Panc1 (cell line): ENCODE measurements around the gene NUDT3. TPM values are rescaled to one million over a fixed set of nuclear protein-coding genes. Genes with fewer than 3 reads are reported as not detected.
"Not testable (repeated sequence)": the region's sequence is repeated elsewhere in the genome, so short reads cannot be mapped to it uniquely, and the experiment has no call there.

Source experiments
- ATAC-seq: fragments of 200-7000 bp; cut with Tn5 transposase; 2 replicates; pipeline ENCODE4 v1.9.1; 2020; ENCODE audit warnings: mild to moderate bottlenecking, moderate library complexity
- BruUV-seq: library from RNA; stranded (reverse); fragments of 400-500 nt; replicated peaks from 2 replicates; lab custom pipeline; 2021; lab: Mats Ljungman, UMichigan
- CTCF ChIA-PET: fragments of 300-600 bp; sonication (Branson Sonifier 250); formaldehyde crosslinking; loops from one replicate; lab custom pipeline; 2022; ENCODE audit warnings: antibody characterized with exemption; lab: Charles Lee
- POLR2A ChIA-PET: fragments of 300-600 bp; sonication (Branson Sonifier 250); formaldehyde crosslinking; loops from one replicate; lab custom pipeline; 2022; ENCODE audit warnings: antibody characterized with exemption; lab: Charles Lee
- DNase-seq: peaks from one replicate; pipeline ENCODE4 v3.0.0-alpha.2; 2010; ENCODE audit warnings: low read depth, low spot score
- H3K27ac ChIP-seq: 2 replicates; pipeline ENCODE4 v1.5.1; 2011; ENCODE audit warnings: mild to moderate bottlenecking, low read length, inconsistent platforms
- H3K27me3 ChIP-seq: fragments of 200-500 bp; sonication (Bioruptor generic); 2 replicates; pipeline ENCODE4 v1.6.0; 2014; ENCODE audit warnings: low read length, inconsistent platforms; ENCODE audit not compliant: control insufficient read depth, insufficient read depth
- H3K36me3 ChIP-seq: fragments of 200-500 bp; sonication (Bioruptor generic); 2 replicates; pipeline ENCODE4 v1.5.1; 2014; ENCODE audit warnings: inconsistent platforms, mild to moderate bottlenecking, low read length, moderate library complexity; ENCODE audit not compliant: control insufficient read depth, insufficient read depth
- H3K4me1 ChIP-seq: 2 replicates; pipeline ENCODE4 v1.5.1; 2011; ENCODE audit warnings: inconsistent platforms, mild to moderate bottlenecking, low read length, moderate library complexity; ENCODE audit not compliant: control insufficient read depth, insufficient read depth
- H3K4me3 ChIP-seq, 2 experiments: 2 replicates each; pipeline ENCODE4 v1.5.1; 2011 to 2012; ENCODE audit warnings: low read depth in 2 of 2, low read length in 2 of 2, mild to moderate bottlenecking in 2 of 2, inconsistent platforms in 1 of 2, moderate library complexity in 1 of 2
- H3K9me3 ChIP-seq: fragments of 200-500 bp; sonication (Bioruptor generic); 2 replicates; pipeline ENCODE4 v1.5.1; 2014; ENCODE audit warnings: low read depth, mild to moderate bottlenecking, inconsistent platforms, low read length, moderate library complexity; ENCODE audit not compliant: control insufficient read depth, insufficient read depth
- CTCF ChIP-seq: fragments of 450-650 bp; IDR thresholded peaks from 2 replicates; pipeline ENCODE4 v1.5.1; 2017; ENCODE audit warnings: mild to moderate bottlenecking
- POLR2AphosphoS5 ChIP-seq: IDR thresholded peaks from 2 replicates; pipeline ENCODE4 v1.6.1; 2012; ENCODE audit warnings: mild to moderate bottlenecking, low read depth, low read length, moderate library complexity
- REST ChIP-seq, 2 experiments: IDR thresholded peaks; 2 replicates each; pipeline ENCODE4 v1.6.1; 2011 to 2012; ENCODE audit warnings: low read depth in 2 of 2, control low read depth in 1 of 2, low read length in 1 of 2, mild to moderate bottlenecking in 1 of 2, moderate library complexity in 1 of 2; ENCODE audit not compliant: insufficient read depth in 1 of 2
- SIN3A ChIP-seq: IDR thresholded peaks from 2 replicates; pipeline ENCODE4 v1.6.1; 2012; ENCODE audit warnings: low read depth, mild to moderate bottlenecking, low read length, moderate library complexity, borderline replicate concordance; ENCODE audit not compliant: insufficient read depth
- TCF7L2 ChIP-seq: IDR thresholded peaks from 2 replicates; pipeline ENCODE4 v1.6.1; 2011; ENCODE audit warnings: mild to moderate bottlenecking, low read depth, low read length, inconsistent platforms
- in situ Hi-C: cut with HindIII; loops from 2 replicates; pipeline ENCODE4 v1.10.0; 2016; ENCODE audit warnings: low sequenced_read_pairs, low pct_unique_long_range_greater_than_20kb
- intact Hi-C: fragments of 100-400 bp; cut with micrococcal nuclease; formaldehyde crosslinking; loops from one replicate; pipeline ENCODE4 v1.10.0; 2022; ENCODE audit not compliant: unreplicated experiment
- total RNA-seq: library from RNA; stranded (reverse); gene quantifications from one replicate; pipeline ENCODE4 v1.2.1, GENCODE V29; 2021; ENCODE audit not compliant: unreplicated experiment

Gene NUDT3
- total RNA-seq, 1 experiment from 2014 or later = 25.9 TPM

- ATAC-seq = no peak
- no peak for DNase-seq
- no peaks in the 10 kb centered on the region for H3K9me3 ChIP-seq
- ChIA-PET CTCF (no interaction called here), POLR2A (no interaction called here)
- H3K36me3 ChIP-seq = 0 out of 2 replicates have a peak, but pooled peaks cover 2% of the 10 kb centered on the region
- no peaks in the 10 kb centered on the region for H3K27me3 ChIP-seq
- no TSS peak for BruUV-seq
- H3K27ac ChIP-seq = no peak overlapping the region
- TF ChIP-seq TCF7L2 (no peak), SIN3A (no peak), CTCF (no peak), POLR2AphosphoS5 (no peak), REST (IDR thresholded peaks at IDR 0.05; ENCODE audit: insufficient read depth in 1 of 2, low read depth in 2 of 2, low read length in 1 of 2) (no peak)
- no peaks in the 10 kb centered on the region for H3K4me1 ChIP-seq
- in situ Hi-C loops = no loop called here
- intact Hi-C loops = no loop called here
- no peak overlapping the region for H3K4me3 ChIP-seq
Observed at GRCh38 chr6:34332251-34333198, 59.9 kb downstream of the NUDT3 start.

- Histone ChIP-seq H3K36me3 (0 out of 2 replicates have a peak, but pooled peaks cover 2% of the 10 kb centered on the region), H3K27ac (no peak overlapping the region), H3K4me3 (no peak overlapping the region), H3K4me1 (no peaks in the 10 kb centered on the region), H3K27me3 (no peaks in the 10 kb centered on the region), H3K9me3 (no peaks in the 10 kb centered on the region)
- intact Hi-C loops (no loop called here), in situ Hi-C loops (no loop called here)
- no TSS peak for BruUV-seq
- ChIA-PET CTCF (no interaction called here), POLR2A (no interaction called here)
- DNase-seq (no peak), ATAC-seq (no peak)
- no peak for TF ChIP-seq CTCF
- no peak for TF ChIP-seq POLR2AphosphoS5
- no peak for TF ChIP-seq TCF7L2
- TF ChIP-seq REST (IDR thresholded peaks at IDR 0.05; ENCODE audit: insufficient read depth in 1 of 2, low read depth in 2 of 2, low read length in 1 of 2) = no peak
- TF ChIP-seq SIN3A = no peak
Observed at GRCh38 chr6:34331371-34332050, 61.0 kb downstream of the NUDT3 start.

- H3K27ac ChIP-seq, CTCF ChIA-PET, intact Hi-C loops, H3K9me3 ChIP-seq, in situ Hi-C loops, POLR2A ChIA-PET, DNase-seq, H3K4me1 ChIP-seq, ATAC-seq, H3K36me3 ChIP-seq, H3K27me3 ChIP-seq, H3K4me3 ChIP-seq: not testable (repeated sequence)
- BruUV-seq = TSS peak; percentile 41
Observed at GRCh38 chr6:34329814-34330213, 62.7 kb downstream of the NUDT3 start.
